HG03457 (cell line): ENCODE data around the gene SMIM41.

Source experiments
- ATAC-seq: cut with Tn5 transposase; IDR thresholded peaks from one replicate; pipeline ENCODE4 v1.9.1; 2021; ENCODE audit warnings: moderate number of reproducible peaks; ENCODE audit not compliant: unreplicated experiment

The SMIM41 gene

GRCh38 chr12:52145228-52146088 is 66.0 kb downstream of the SMIM41 start:
- ATAC-seq: no peak

- ATAC-seq: no peak
Measured at GRCh38 chr12:52146089-52146821, 66.8 kb downstream of the SMIM41 start.

- no peak for ATAC-seq
Measured at GRCh38 chr12:52146822-52147366, 67.4 kb downstream of the SMIM41 start.

GRCh38 chr12:52147367-52147963 is 68.0 kb downstream of the SMIM41 start:
- no peak for ATAC-seq

GRCh38 chr12:52147964-52148463 is 68.5 kb downstream of the SMIM41 start:
- no peak for ATAC-seq

- no peak for ATAC-seq
Measured at GRCh38 chr12:52148464-52149181, 69.1 kb downstream of the SMIM41 start.

- no peak for ATAC-seq
Measured at GRCh38 chr12:52149182-52149641, 69.7 kb downstream of the SMIM41 start.

- ATAC-seq: no peak
Measured at GRCh38 chr12:52149651-52150241, 70.2 kb downstream of the SMIM41 start.

- ATAC-seq: no peak
Measured at GRCh38 chr12:52151153-52151836, 71.8 kb downstream of the SMIM41 start.

GRCh38 chr12:52151837-52152783 is 72.6 kb downstream of the SMIM41 start:
- ATAC-seq: no peak

GRCh38 chr12:52152905-52153317 is 73.4 kb downstream of the SMIM41 start:
- no peak for ATAC-seq

GRCh38 chr12:52155048-52155868 is 75.8 kb downstream of the SMIM41 start:
- no peak for ATAC-seq

GRCh38 chr12:52156311-52156710 is 76.8 kb downstream of the SMIM41 start:
- ATAC-seq: no peak

GRCh38 chr12:52156757-52157565 is 77.5 kb downstream of the SMIM41 start:
- no peak for ATAC-seq

- no peak for ATAC-seq
Measured at GRCh38 chr12:52157566-52158150, 78.2 kb downstream of the SMIM41 start.
